CD4-positive, alpha-beta memory T cell (primary cell): ENCODE measurements around the gene LRRK1. TPM values are rescaled to one million over a fixed set of nuclear protein-coding genes. Genes with fewer than 3 reads are reported as not detected.

Source experiments
- CTCF ChIA-PET: fragments of 350-600 bp; sonication (Branson Sonifier 250); formaldehyde crosslinking; loops from one replicate; lab custom pipeline; 2021; ENCODE audit warnings: inconsistent platforms; ENCODE audit not compliant: partially characterized antibody; lab: Charles Lee
- POLR2A ChIA-PET: fragments of 350-600 bp; sonication (Branson Sonifier 250); formaldehyde crosslinking; loops from one replicate; lab custom pipeline; 2021; ENCODE audit not compliant: partially characterized antibody; lab: Charles Lee
- DNase-seq, 5 donors: peaks; one replicate each; pipeline versions ENCODE4 v3.0.0 to v3.0.0-alpha.2; 2020 to 2022; ENCODE audit warnings: mixed read lengths in 1 of 5
- H3K27ac ChIP-seq: one replicate; pipeline ENCODE4 v1.7.0; 2013; ENCODE audit warnings: low read depth, low read length
- H3K27me3 ChIP-seq: 2 replicates; pipeline ENCODE4 v1.7.0; 2013; ENCODE audit warnings: mild to moderate bottlenecking, low read length, moderate library complexity; ENCODE audit not compliant: insufficient read depth
- H3K36me3 ChIP-seq: 2 replicates; pipeline ENCODE4 v1.7.0; 2013; ENCODE audit warnings: mild to moderate bottlenecking, low read length, moderate library complexity; ENCODE audit not compliant: insufficient read depth
- H3K4me1 ChIP-seq: 2 replicates; pipeline ENCODE4 v1.7.0; 2013; ENCODE audit warnings: mild to moderate bottlenecking, low read length, moderate library complexity; ENCODE audit not compliant: insufficient read depth
- H3K4me3 ChIP-seq, 2 donors: one replicate each; pipeline ENCODE4 v1.7.0; 2013; ENCODE audit warnings: low read length in 2 of 2, mild to moderate bottlenecking in 1 of 2
- H3K9me3 ChIP-seq, 2 donors: one replicate each; pipeline ENCODE4 v1.7.0; 2013; ENCODE audit warnings: low read length in 2 of 2, control low read depth in 1 of 2; ENCODE audit not compliant: control insufficient read depth in 1 of 2
- H3K27ac Mint-ChIP-seq, 7 donors: one replicate each; pipeline ENCODE4 v1.8.0; 2020 to 2021; ENCODE audit warnings: mixed read lengths in 7 of 7, mild to moderate bottlenecking in 6 of 7, inconsistent platforms in 3 of 7, moderate library complexity in 3 of 7
- H3K27me3 Mint-ChIP-seq, 2 donors: one replicate each; pipeline ENCODE4 v1.8.0; 2020 to 2021; ENCODE audit warnings: mixed read lengths in 2 of 2
- H3K36me3 Mint-ChIP-seq, 2 donors: one replicate each; pipeline ENCODE4 v1.8.0; 2020 to 2021; ENCODE audit warnings: mixed read lengths in 2 of 2, inconsistent platforms in 1 of 2, mild to moderate bottlenecking in 1 of 2
- H3K4me1 Mint-ChIP-seq, 4 donors: one replicate each; pipeline ENCODE4 v1.8.0; 2020 to 2021; ENCODE audit warnings: mixed read lengths in 4 of 4, mild to moderate bottlenecking in 1 of 4
- H3K4me3 Mint-ChIP-seq, 8 donors: one replicate each; pipeline ENCODE4 v1.8.0; 2020 to 2021; ENCODE audit warnings: mixed read lengths in 8 of 8, mild to moderate bottlenecking in 7 of 8, moderate library complexity in 6 of 8, inconsistent platforms in 3 of 8
- H3K9me3 Mint-ChIP-seq, 8 donors: one replicate each; pipeline ENCODE4 v1.8.0; 2020 to 2021; ENCODE audit warnings: mixed read lengths in 8 of 8, mild to moderate bottlenecking in 5 of 8, inconsistent platforms in 3 of 8, moderate library complexity in 1 of 8
- intact Hi-C: fragments of 100-400 bp; cut with micrococcal nuclease; formaldehyde crosslinking; loops from one replicate; pipeline ENCODE4 v1.15.1; 2023
- polyA plus RNA-seq, 2 donors: library from polyadenylated mRNA; unstranded; fragments of 300-500 nt; fragmentation: Illumina TruSeq; gene quantifications; one replicate each; pipeline ENCODE4 v1.2.3, GENCODE V29; 2021
- total RNA-seq, 2 experiments: library from RNA; stranded (reverse); gene quantifications; one replicate each; pipeline ENCODE4 v1.2.3, GENCODE V29; 2021

Gene LRRK1
- total and polyA plus RNA-seq, 4 experiments from 2014 or later, result 0.50 to 0.58 (median 0.53) TPM; not detected in 1

DNA sequence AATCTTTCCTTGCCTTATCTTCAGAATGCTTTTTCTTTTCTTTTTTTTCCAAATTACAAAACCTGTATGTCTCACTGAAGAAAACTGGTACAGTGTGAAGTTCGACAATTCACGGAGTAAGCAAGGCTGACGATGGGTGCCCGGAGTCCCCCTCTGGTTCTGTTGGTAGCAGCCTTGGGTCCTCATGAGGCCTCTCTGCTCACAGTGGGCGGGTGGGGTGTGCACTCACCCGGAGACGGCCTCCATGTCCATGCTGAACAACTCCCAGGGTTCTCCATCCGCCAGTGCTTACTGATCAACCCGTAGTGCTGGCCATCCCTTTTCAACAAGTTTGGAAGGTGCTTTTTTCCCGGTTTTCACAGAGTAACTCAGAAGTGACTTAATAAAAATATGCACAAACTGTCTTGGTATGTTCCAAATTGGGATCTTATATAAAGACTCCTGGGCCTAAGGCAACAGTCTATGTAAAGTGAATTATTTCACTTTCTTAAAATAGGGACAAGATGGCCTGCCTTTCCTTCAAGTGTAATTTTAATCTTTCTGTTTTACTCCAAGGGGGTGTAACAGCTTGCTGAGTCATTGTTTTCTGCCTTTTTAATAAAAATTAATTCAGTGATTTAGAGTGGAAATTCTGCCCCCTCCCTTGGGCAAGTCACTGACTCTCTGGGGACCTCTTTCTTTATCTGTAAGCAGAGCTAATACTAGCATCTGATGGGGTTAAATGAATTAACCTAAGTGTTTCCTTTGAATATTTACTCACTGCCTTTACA lies 23.7 kb downstream of the LRRK1 start:
- H3K27me3 ChIP-seq, result no peaks in the 10 kb centered on the region
- intact Hi-C loops, result no loop called here
- POLR2A ChIA-PET, result no interaction called here
- Mint-ChIP-seq H3K4me1 (no peaks in the 10 kb centered on the region), H3K27ac (no peak overlapping the region), H3K4me3 (no peak overlapping the region), H3K27me3 (peaks cover 4% of the 10 kb centered on the region in 2 donors), H3K36me3 (no peaks in the 10 kb centered on the region), H3K9me3 (no peaks in the 10 kb centered on the region)
- no peaks in the 10 kb centered on the region for H3K4me1 ChIP-seq
- DNase-seq, result no peak
- H3K9me3 ChIP-seq, result no peaks in the 10 kb centered on the region
- H3K4me3 ChIP-seq, result no peak overlapping the region
- H3K27ac ChIP-seq, result no peak overlapping the region
- H3K36me3 ChIP-seq, result no peaks in the 10 kb centered on the region
- CTCF ChIA-PET, result no interaction called here

DNA sequence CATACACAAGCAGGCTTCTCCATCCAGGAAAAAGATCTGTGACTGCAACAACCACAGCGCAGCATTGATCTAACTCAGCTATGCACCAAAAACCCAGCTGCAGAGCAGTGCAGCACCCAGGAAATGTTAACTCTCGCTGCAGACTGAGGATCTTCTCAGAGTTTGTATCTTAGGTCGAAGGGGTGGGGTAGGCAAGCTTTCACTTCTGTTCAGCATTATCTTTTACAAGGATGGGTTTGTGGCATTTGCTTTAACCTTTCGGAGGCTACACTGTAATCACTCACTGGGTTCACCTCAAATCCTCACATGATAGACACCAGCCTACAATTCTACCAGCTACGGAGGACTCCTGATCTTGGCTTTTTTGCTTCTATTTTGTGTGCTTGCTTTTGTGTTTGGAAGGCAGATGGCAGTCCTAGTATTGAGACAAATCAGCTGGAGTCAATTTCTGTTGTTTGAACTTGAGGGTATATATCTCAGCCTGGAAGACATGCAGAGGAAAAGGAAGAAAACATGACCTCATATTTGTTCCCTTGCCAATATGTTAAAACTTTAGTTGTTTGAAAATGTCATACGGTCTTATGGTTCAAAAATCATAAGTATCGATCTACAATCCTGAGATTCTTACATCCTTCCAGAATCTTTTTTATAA lies 25.2 kb downstream of the LRRK1 start:
- H3K27ac Mint-ChIP-seq, result no peak overlapping the region
- H3K9me3 Mint-ChIP-seq, result no peaks in the 10 kb centered on the region
- intact Hi-C loops, result no loop called here
- POLR2A ChIA-PET, result no interaction called here
- Histone ChIP-seq H3K4me3 (no peak overlapping the region), H3K27ac (no peak overlapping the region), H3K4me1 (no peaks in the 10 kb centered on the region), H3K9me3 (no peaks in the 10 kb centered on the region), H3K36me3 (no peaks in the 10 kb centered on the region), H3K27me3 (no peaks in the 10 kb centered on the region)
- no peak for DNase-seq
- peaks cover 0 to 13% of the 10 kb centered on the region in 2 donors for H3K27me3 Mint-ChIP-seq
- no peak overlapping the region for H3K4me3 Mint-ChIP-seq
- H3K4me1 Mint-ChIP-seq, result no peaks in the 10 kb centered on the region
- CTCF ChIA-PET, result interaction anchor here (1.1 kb wide), 1 partner anchor 64 kb away, joined by 3 read pairs; no protein-coding TSS in a partner anchor
- H3K36me3 Mint-ChIP-seq, result no peaks in the 10 kb centered on the region

DNA sequence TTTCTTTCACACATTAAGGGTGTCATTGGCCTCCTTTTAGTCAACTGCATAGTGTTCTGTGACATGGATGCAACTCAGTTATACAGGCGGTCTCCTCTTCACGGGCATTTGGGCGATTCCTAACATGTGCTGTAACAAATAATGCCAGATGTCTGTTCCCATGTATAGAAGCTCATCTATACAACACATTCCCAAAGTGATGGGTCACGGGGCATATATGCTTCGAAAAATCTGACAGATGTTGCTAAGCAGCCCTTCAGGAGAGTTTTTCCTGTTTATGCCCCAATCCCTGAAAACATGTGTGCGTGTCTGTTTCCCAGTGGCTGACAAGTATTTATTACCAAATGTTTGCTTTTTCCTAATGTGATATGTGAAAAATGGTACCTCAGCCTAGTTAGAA lies 25.8 kb downstream of the LRRK1 start:
- Mint-ChIP-seq H3K36me3 (no peaks in the 10 kb centered on the region), H3K27me3 (peaks cover 3 to 14% of the 10 kb centered on the region in 2 donors), H3K9me3 (no peaks in the 10 kb centered on the region), H3K27ac (no peak overlapping the region), H3K4me3 (no peak overlapping the region), H3K4me1 (no peaks in the 10 kb centered on the region)
- ChIA-PET CTCF (interaction anchor here (1.1 kb wide), 1 partner anchor 63 kb away, joined by 3 read pairs; no protein-coding TSS in a partner anchor), POLR2A (no interaction called here)
- Histone ChIP-seq H3K9me3 (no peaks in the 10 kb centered on the region), H3K4me1 (no peaks in the 10 kb centered on the region), H3K27ac (no peak overlapping the region), H3K36me3 (no peaks in the 10 kb centered on the region), H3K4me3 (no peak overlapping the region), H3K27me3 (no peaks in the 10 kb centered on the region)
- intact Hi-C loops, result no loop called here
- DNase-seq, result no peak

DNA sequence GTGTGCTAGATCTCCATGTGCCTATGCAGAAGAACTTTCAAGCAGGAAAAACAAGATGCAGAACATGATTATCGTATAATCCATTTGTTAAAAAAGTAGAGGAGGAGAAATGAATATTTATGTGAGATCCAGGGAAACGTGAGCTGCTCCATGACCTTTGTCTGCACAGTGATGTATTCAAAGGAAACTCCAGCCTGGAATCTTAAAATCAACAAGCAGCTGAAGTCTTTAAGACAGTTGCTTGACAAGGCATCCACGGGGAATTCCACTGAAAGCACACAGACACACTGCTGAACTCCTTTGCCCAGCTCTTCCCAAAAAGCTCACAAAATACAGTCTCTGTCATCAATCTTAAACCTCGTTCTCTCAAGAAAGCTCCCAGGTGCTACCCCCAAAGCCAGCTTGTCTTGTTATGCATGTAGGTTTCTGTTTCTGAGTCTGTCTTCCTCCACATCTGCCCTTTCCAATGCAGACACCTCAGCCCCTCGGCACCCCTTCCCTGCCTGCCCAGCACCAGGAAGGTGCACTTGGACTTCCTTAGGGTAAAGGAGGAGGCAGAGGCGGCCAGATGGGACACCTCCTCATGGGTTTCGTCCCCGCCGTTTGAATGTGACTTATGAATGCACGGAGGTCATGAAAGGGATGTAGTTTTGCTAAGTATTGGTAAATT lies 28.7 kb downstream of the LRRK1 start:
- no peak overlapping the region for H3K27ac Mint-ChIP-seq
- intact Hi-C loops, result no loop called here
- ChIA-PET POLR2A (no interaction called here), CTCF (no interaction called here)
- peaks cover 3 to 17% of the 10 kb centered on the region in 2 donors for H3K27me3 Mint-ChIP-seq
- Histone ChIP-seq H3K4me1 (no peaks in the 10 kb centered on the region), H3K9me3 (no peaks in the 10 kb centered on the region), H3K27ac (no peak overlapping the region), H3K27me3 (no peaks in the 10 kb centered on the region), H3K36me3 (no peaks in the 10 kb centered on the region), H3K4me3 (no peak overlapping the region)
- H3K4me3 Mint-ChIP-seq, result no peak overlapping the region
- no peak for DNase-seq
- H3K9me3 Mint-ChIP-seq, result no peaks in the 10 kb centered on the region
- no peaks in the 10 kb centered on the region for H3K4me1 Mint-ChIP-seq
- no peaks in the 10 kb centered on the region for H3K36me3 Mint-ChIP-seq

DNA sequence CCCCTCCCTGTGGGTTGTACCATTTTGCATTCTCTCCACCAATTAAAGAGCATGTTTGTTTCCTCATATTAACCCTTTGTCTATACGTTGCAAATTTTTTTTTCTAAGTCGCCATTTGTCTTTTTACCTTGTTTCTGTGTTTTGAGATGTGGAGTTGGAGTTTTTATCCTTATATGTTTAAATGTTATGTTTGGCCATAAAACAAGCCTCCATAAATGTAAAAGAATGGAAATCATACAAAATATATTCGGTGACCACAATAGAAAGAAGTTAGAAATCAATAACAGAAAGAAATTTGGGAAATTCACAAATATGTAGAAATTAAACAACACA lies 29.2 kb downstream of the LRRK1 start:
- peaks cover 3 to 17% of the 10 kb centered on the region in 2 donors for H3K27me3 Mint-ChIP-seq
- Histone ChIP-seq H3K9me3 (no peaks in the 10 kb centered on the region), H3K27me3 (no peaks in the 10 kb centered on the region), H3K36me3 (no peaks in the 10 kb centered on the region), H3K4me1 (no peaks in the 10 kb centered on the region), H3K4me3 (no peak overlapping the region), H3K27ac (no peak overlapping the region)
- no peak overlapping the region for H3K27ac Mint-ChIP-seq
- intact Hi-C loops, result no loop called here
- DNase-seq, result no peak
- no peaks in the 10 kb centered on the region for H3K36me3 Mint-ChIP-seq
- H3K4me1 Mint-ChIP-seq, result no peaks in the 10 kb centered on the region
- ChIA-PET CTCF (no interaction called here), POLR2A (no interaction called here)
- no peaks in the 10 kb centered on the region for H3K9me3 Mint-ChIP-seq
- no peak overlapping the region for H3K4me3 Mint-ChIP-seq

DNA sequence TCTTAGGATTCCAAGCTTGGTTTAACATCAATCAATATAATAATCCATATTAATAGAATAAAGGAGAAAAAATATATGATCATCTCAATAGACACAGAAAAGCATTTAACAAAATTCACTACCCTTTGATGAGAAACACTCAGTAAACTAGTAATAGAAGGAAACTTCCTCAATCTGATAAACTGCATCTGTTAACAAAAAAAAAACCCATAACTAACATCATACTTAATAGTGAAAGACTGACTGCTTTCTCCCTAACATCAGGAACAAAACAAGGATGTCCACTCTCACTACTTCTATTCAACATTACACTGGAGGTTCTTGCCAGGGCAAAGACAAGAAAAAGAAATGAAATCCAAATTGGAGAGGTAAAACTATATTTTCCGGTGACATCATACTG lies 30.5 kb downstream of the LRRK1 start:
- no peak overlapping the region for H3K4me3 ChIP-seq
- H3K27ac ChIP-seq, result no peak overlapping the region
- H3K27me3 ChIP-seq, result no peaks in the 10 kb centered on the region
- intact Hi-C loops, result no loop called here
- no peaks in the 10 kb centered on the region for H3K9me3 Mint-ChIP-seq
- H3K36me3 Mint-ChIP-seq, result no peaks in the 10 kb centered on the region
- DNase-seq, result no peak
- POLR2A ChIA-PET, result no interaction called here
- H3K27ac Mint-ChIP-seq, result no peak overlapping the region
- CTCF ChIA-PET, result no interaction called here
- H3K36me3 ChIP-seq, result no peaks in the 10 kb centered on the region
- H3K9me3 ChIP-seq, result no peaks in the 10 kb centered on the region
- peaks cover 3 to 17% of the 10 kb centered on the region in 2 donors for H3K27me3 Mint-ChIP-seq
- H3K4me3 Mint-ChIP-seq, result no peak overlapping the region
- H3K4me1 Mint-ChIP-seq, result no peaks in the 10 kb centered on the region
- no peaks in the 10 kb centered on the region for H3K4me1 ChIP-seq

DNA sequence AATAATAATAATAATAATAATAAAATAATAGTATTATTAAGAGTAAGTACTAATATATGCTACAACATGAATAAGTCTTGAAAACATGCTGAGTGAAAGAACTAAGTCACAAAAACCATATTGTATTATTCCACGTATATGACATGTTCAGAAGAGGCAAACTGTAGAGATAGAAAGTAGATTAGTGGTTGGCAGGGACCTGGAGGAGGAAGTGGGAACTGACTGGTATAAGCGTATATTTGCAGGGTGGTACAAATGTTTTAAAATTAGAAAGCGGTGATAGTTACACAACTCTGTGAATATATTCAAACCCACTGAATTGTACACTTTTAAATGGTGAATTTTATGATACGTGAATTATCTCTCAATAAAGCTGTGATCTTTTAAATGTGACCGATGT lies 32.8 kb downstream of the LRRK1 start:
- no peak for DNase-seq
- CTCF ChIA-PET, result no interaction called here
- POLR2A ChIA-PET, result no interaction called here
- Mint-ChIP-seq H3K4me3 (no peak overlapping the region), H3K27ac (no peak overlapping the region), H3K36me3 (no peaks in the 10 kb centered on the region), H3K27me3 (peaks cover 3 to 17% of the 10 kb centered on the region in 2 donors), H3K4me1 (no peaks in the 10 kb centered on the region), H3K9me3 (no peaks in the 10 kb centered on the region)
- no peak overlapping the region for H3K27ac ChIP-seq
- H3K4me1 ChIP-seq, result no peaks in the 10 kb centered on the region
- H3K36me3 ChIP-seq, result no peaks in the 10 kb centered on the region
- H3K4me3 ChIP-seq, result no peak overlapping the region
- intact Hi-C loops, result no loop called here
- H3K27me3 ChIP-seq, result no peaks in the 10 kb centered on the region
- no peaks in the 10 kb centered on the region for H3K9me3 ChIP-seq
